ENCODE measurements around the gene BCAS4.

Gene BCAS4

GRCh38 chr20:50826121-50826520, 31.3 kb downstream of the BCAS4 start:
- DNase-seq, result no peak

GRCh38 chr20:50828363-50829136, 33.7 kb downstream of the BCAS4 start:
- no peak for DNase-seq

- DNase-seq, result no peak
These were observed 36.8 kb downstream of the BCAS4 start for GRCh38 chr20:50831622-50832021.

- DNase-seq, result no peak
These were observed 39.7 kb downstream of the BCAS4 start for GRCh38 chr20:50834599-50835005.

- DNase-seq, result no peak
These were observed 42.9 kb downstream of the BCAS4 start for GRCh38 chr20:50837532-50838321.

- no peak for DNase-seq
These were observed 43.4 kb downstream of the BCAS4 start for GRCh38 chr20:50838322-50838625.

- no peak for DNase-seq
These were observed 44.0 kb downstream of the BCAS4 start for GRCh38 chr20:50838707-50839385.

- no peak for DNase-seq
These were observed 48.0 kb downstream of the BCAS4 start for GRCh38 chr20:50842821-50843220.

GRCh38 chr20:50843331-50844276, 48.7 kb downstream of the BCAS4 start:
- no peak for DNase-seq

- DNase-seq, result no peak
These were observed 49.7 kb downstream of the BCAS4 start for GRCh38 chr20:50844430-50845100.

GRCh38 chr20:50845566-50846215, 50.8 kb downstream of the BCAS4 start:
- no peak for DNase-seq

GRCh38 chr20:50848341-50848808, 53.5 kb downstream of the BCAS4 start:
- DNase-seq, result no peak

GRCh38 chr20:50848846-50849673, 54.2 kb downstream of the BCAS4 start:
- DNase-seq, result no peak

- DNase-seq, result no peak
These were observed 55.9 kb downstream of the BCAS4 start for GRCh38 chr20:50850721-50851286.

- no peak for DNase-seq
These were observed 57.2 kb downstream of the BCAS4 start for GRCh38 chr20:50852085-50852484.

GRCh38 chr20:50854506-50855249, 59.8 kb downstream of the BCAS4 start:
- DNase-seq, result no peak

GRCh38 chr20:50855498-50856474, 60.9 kb downstream of the BCAS4 start:
- no peak for DNase-seq

- DNase-seq, result no peak
These were observed 61.7 kb downstream of the BCAS4 start for GRCh38 chr20:50856475-50857041.
